ENCODE results near the gene ADAMTS2. TPM values are rescaled to one million over a fixed set of nuclear protein-coding genes. Genes with fewer than 3 reads are reported as not detected.

ADAMTS2 gene
- total RNA-seq, 1 experiment from 2014 or later: not detected

- H2AFZ ChIP-seq (ENCODE audit: low read length): no peak overlapping the region
- no peaks in the 10 kb centered on the region for H3K79me2 ChIP-seq (ENCODE audit: low read length)
- DNase-seq: no peak
- no peak overlapping the region for H3K4me3 ChIP-seq (ENCODE audit: low read length)
- H3K27me3 ChIP-seq (ENCODE audit: low read length): no peaks in the 10 kb centered on the region
- no peaks in the 10 kb centered on the region for H3K36me3 ChIP-seq (ENCODE audit: insufficient read depth, low read length)
- 0 out of 2 replicates have a peak, but pooled peaks cover 4% of the 10 kb centered on the region for H4K20me1 ChIP-seq (ENCODE audit: insufficient read depth, low read depth, low read length)
- no peak overlapping the region for H3K27ac ChIP-seq (ENCODE audit: low read length)
- H3K4me2 ChIP-seq (ENCODE audit: low read depth, low read length, poor library complexity, severe bottlenecking): no peak overlapping the region
- no peak overlapping the region for H3K9ac ChIP-seq (ENCODE audit: low read length)
- no peaks in the 10 kb centered on the region for H3K9me3 ChIP-seq (ENCODE audit: low read length)
- H3K9me2 ChIP-seq (replicated peaks; ENCODE audit: insufficient read depth, low read length): no peaks in the 10 kb centered on the region
- peaks cover 9% of the 10 kb centered on the region for H3K4me1 ChIP-seq (ENCODE audit: low read length)
These were observed 181.8 kb downstream of the ADAMTS2 start for GRCh38 chr5:179163236-179164155.

GRCh38 chr5:179162351-179163235 is 182.7 kb downstream of the ADAMTS2 start:
- no peak overlapping the region for H3K27ac ChIP-seq (ENCODE audit: low read length)
- no peak overlapping the region for H3K4me3 ChIP-seq (ENCODE audit: low read length)
- H3K27me3 ChIP-seq (ENCODE audit: low read length): no peaks in the 10 kb centered on the region
- peaks cover 4% of the 10 kb centered on the region for H3K4me1 ChIP-seq (ENCODE audit: low read length)
- no peak for DNase-seq
- H3K9me2 ChIP-seq (replicated peaks; ENCODE audit: insufficient read depth, low read length): no peaks in the 10 kb centered on the region
- H4K20me1 ChIP-seq (ENCODE audit: insufficient read depth, low read depth, low read length): 0 out of 2 replicates have a peak, but pooled peaks cover 4% of the 10 kb centered on the region
- H3K9ac ChIP-seq (ENCODE audit: low read length): no peak overlapping the region
- H3K9me3 ChIP-seq (ENCODE audit: low read length): no peaks in the 10 kb centered on the region
- H2AFZ ChIP-seq (ENCODE audit: low read length): no peak overlapping the region
- no peaks in the 10 kb centered on the region for H3K79me2 ChIP-seq (ENCODE audit: low read length)
- no peaks in the 10 kb centered on the region for H3K36me3 ChIP-seq (ENCODE audit: insufficient read depth, low read length)
- no peak overlapping the region for H3K4me2 ChIP-seq (ENCODE audit: low read depth, low read length, poor library complexity, severe bottlenecking)

GRCh38 chr5:179161901-179162300 is 183.4 kb downstream of the ADAMTS2 start:
- no peak overlapping the region for H3K9ac ChIP-seq (ENCODE audit: low read length)
- DNase-seq: no peak
- no peak overlapping the region for H3K27ac ChIP-seq (ENCODE audit: low read length)
- H2AFZ ChIP-seq (ENCODE audit: low read length): no peak overlapping the region
- H3K9me2 ChIP-seq (replicated peaks; ENCODE audit: insufficient read depth, low read length): no peaks in the 10 kb centered on the region
- H3K9me3 ChIP-seq (ENCODE audit: low read length): no peaks in the 10 kb centered on the region
- H3K4me3 ChIP-seq (ENCODE audit: low read length): no peak overlapping the region
- H3K36me3 ChIP-seq (ENCODE audit: insufficient read depth, low read length): no peaks in the 10 kb centered on the region
- no peaks in the 10 kb centered on the region for H3K79me2 ChIP-seq (ENCODE audit: low read length)
- H3K4me1 ChIP-seq (ENCODE audit: low read length): no peaks in the 10 kb centered on the region
- H3K27me3 ChIP-seq (ENCODE audit: low read length): no peaks in the 10 kb centered on the region
- no peak overlapping the region for H3K4me2 ChIP-seq (ENCODE audit: low read depth, low read length, poor library complexity, severe bottlenecking)
- 0 out of 2 replicates have a peak, but pooled peaks cover 4% of the 10 kb centered on the region for H4K20me1 ChIP-seq (ENCODE audit: insufficient read depth, low read depth, low read length)

GRCh38 chr5:179160584-179160983 is 184.7 kb downstream of the ADAMTS2 start:
- Histone ChIP-seq H3K9me3 (ENCODE audit: low read length) (no peaks in the 10 kb centered on the region), H3K27me3 (ENCODE audit: low read length) (no peaks in the 10 kb centered on the region), H3K9ac (ENCODE audit: low read length) (no peak overlapping the region), H2AFZ (ENCODE audit: low read length) (no peak overlapping the region), H4K20me1 (ENCODE audit: insufficient read depth, low read depth, low read length) (no peaks in the 10 kb centered on the region), H3K27ac (ENCODE audit: low read length) (no peak overlapping the region), H3K36me3 (ENCODE audit: insufficient read depth, low read length) (no peaks in the 10 kb centered on the region), H3K4me2 (ENCODE audit: low read depth, low read length, poor library complexity, severe bottlenecking) (no peak overlapping the region), H3K4me1 (ENCODE audit: low read length) (no peaks in the 10 kb centered on the region), H3K4me3 (ENCODE audit: low read length) (no peak overlapping the region), H3K79me2 (ENCODE audit: low read length) (no peaks in the 10 kb centered on the region), H3K9me2 (replicated peaks; ENCODE audit: insufficient read depth, low read length) (no peaks in the 10 kb centered on the region)
- DNase-seq: no peak

- H3K9me2 ChIP-seq (replicated peaks; ENCODE audit: insufficient read depth, low read length): no peaks in the 10 kb centered on the region
- no peak overlapping the region for H3K27ac ChIP-seq (ENCODE audit: low read length)
- no peaks in the 10 kb centered on the region for H4K20me1 ChIP-seq (ENCODE audit: insufficient read depth, low read depth, low read length)
- H3K4me2 ChIP-seq (ENCODE audit: low read depth, low read length, poor library complexity, severe bottlenecking): no peak overlapping the region
- H2AFZ ChIP-seq (ENCODE audit: low read length): no peak overlapping the region
- H3K4me3 ChIP-seq (ENCODE audit: low read length): no peak overlapping the region
- DNase-seq: no peak
- H3K36me3 ChIP-seq (ENCODE audit: insufficient read depth, low read length): no peaks in the 10 kb centered on the region
- no peaks in the 10 kb centered on the region for H3K9me3 ChIP-seq (ENCODE audit: low read length)
- no peak overlapping the region for H3K9ac ChIP-seq (ENCODE audit: low read length)
- no peaks in the 10 kb centered on the region for H3K4me1 ChIP-seq (ENCODE audit: low read length)
- no peaks in the 10 kb centered on the region for H3K27me3 ChIP-seq (ENCODE audit: low read length)
- H3K79me2 ChIP-seq (ENCODE audit: low read length): no peaks in the 10 kb centered on the region
These were observed 186.7 kb downstream of the ADAMTS2 start for GRCh38 chr5:179158556-179158955.

- H3K27ac ChIP-seq (ENCODE audit: low read length): no peak overlapping the region
- H3K4me1 ChIP-seq (ENCODE audit: low read length): no peaks in the 10 kb centered on the region
- no peak for DNase-seq
- no peaks in the 10 kb centered on the region for H3K27me3 ChIP-seq (ENCODE audit: low read length)
- H2AFZ ChIP-seq (ENCODE audit: low read length): no peak overlapping the region
- no peak overlapping the region for H3K4me3 ChIP-seq (ENCODE audit: low read length)
- H3K9me3 ChIP-seq (ENCODE audit: low read length): no peaks in the 10 kb centered on the region
- no peaks in the 10 kb centered on the region for H4K20me1 ChIP-seq (ENCODE audit: insufficient read depth, low read depth, low read length)
- H3K36me3 ChIP-seq (ENCODE audit: insufficient read depth, low read length): no peaks in the 10 kb centered on the region
- H3K9ac ChIP-seq (ENCODE audit: low read length): no peak overlapping the region
- no peaks in the 10 kb centered on the region for H3K79me2 ChIP-seq (ENCODE audit: low read length)
- no peaks in the 10 kb centered on the region for H3K9me2 ChIP-seq (replicated peaks; ENCODE audit: insufficient read depth, low read length)
- no peak overlapping the region for H3K4me2 ChIP-seq (ENCODE audit: low read depth, low read length, poor library complexity, severe bottlenecking)
These were observed 190.0 kb downstream of the ADAMTS2 start for GRCh38 chr5:179154991-179155955.

GRCh38 chr5:179154346-179154990 is 190.8 kb downstream of the ADAMTS2 start:
- H3K4me2 ChIP-seq (ENCODE audit: low read depth, low read length, poor library complexity, severe bottlenecking): no peak overlapping the region
- H3K4me3 ChIP-seq (ENCODE audit: low read length): no peak overlapping the region
- no peaks in the 10 kb centered on the region for H3K79me2 ChIP-seq (ENCODE audit: low read length)
- H3K4me1 ChIP-seq (ENCODE audit: low read length): no peaks in the 10 kb centered on the region
- H2AFZ ChIP-seq (ENCODE audit: low read length): no peak overlapping the region
- H3K9me2 ChIP-seq (replicated peaks; ENCODE audit: insufficient read depth, low read length): no peaks in the 10 kb centered on the region
- H3K27ac ChIP-seq (ENCODE audit: low read length): no peak overlapping the region
- H3K9ac ChIP-seq (ENCODE audit: low read length): no peak overlapping the region
- H4K20me1 ChIP-seq (ENCODE audit: insufficient read depth, low read depth, low read length): no peaks in the 10 kb centered on the region
- H3K9me3 ChIP-seq (ENCODE audit: low read length): no peaks in the 10 kb centered on the region
- no peak for DNase-seq
- H3K36me3 ChIP-seq (ENCODE audit: insufficient read depth, low read length): no peaks in the 10 kb centered on the region
- no peaks in the 10 kb centered on the region for H3K27me3 ChIP-seq (ENCODE audit: low read length)
